HG03139 (cell line): ENCODE data around the gene NKAP.
"Not testable (repeated sequence)": the region's sequence is repeated elsewhere in the genome, so short reads cannot be mapped to it uniquely, and the experiment has no call there.

Experiments used
- ATAC-seq: cut with Tn5 transposase; IDR thresholded peaks from one replicate; pipeline ENCODE4 v1.9.1; 2021; ENCODE audit not compliant: unreplicated experiment

The NKAP gene

DNA sequence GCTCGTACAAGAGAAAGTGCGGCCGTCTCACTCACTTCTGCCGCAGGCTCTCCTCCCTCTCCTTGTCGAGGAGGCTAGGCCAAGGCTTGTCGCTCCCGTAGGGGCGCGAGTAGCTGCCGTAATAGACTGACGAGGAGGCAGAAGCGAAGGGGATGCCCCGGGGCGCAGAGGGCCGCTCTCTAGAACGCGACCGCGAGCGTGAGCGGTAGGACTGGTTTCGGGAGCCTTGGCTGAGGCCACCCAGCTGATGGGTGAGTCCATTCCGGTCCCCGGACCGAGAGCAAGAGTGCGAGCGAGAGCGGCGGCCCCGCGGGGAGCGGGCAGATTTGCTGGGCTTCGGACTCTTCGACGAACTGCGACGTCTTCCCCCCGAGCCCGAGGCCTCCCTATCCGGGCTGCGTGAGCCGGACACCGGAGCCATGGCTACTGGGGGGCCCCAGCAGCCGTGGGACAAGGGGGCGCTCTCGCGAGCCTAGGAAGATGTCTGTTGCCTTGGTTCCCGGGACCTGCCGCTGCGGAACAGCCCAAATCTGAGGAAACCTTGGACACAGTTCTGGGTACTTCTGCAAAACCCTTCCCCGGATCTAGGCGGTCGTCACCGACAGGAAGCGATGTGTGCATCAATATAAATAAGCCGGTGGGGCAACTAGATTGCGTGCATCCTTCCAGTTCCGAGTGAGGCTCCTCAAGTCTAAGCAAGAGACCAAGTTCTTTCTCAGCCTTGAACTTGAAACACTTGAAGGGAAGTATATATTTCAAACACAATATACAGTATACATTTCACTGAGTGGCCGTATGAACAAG, at the start of gene NKAP:
Gene NKAP (minus strand): TSS at position 567 of the 804 bp plus-strand sequence. CDS start 146 bp downstream, at position 421.
- peak; percentile 81 for ATAC-seq

DNA sequence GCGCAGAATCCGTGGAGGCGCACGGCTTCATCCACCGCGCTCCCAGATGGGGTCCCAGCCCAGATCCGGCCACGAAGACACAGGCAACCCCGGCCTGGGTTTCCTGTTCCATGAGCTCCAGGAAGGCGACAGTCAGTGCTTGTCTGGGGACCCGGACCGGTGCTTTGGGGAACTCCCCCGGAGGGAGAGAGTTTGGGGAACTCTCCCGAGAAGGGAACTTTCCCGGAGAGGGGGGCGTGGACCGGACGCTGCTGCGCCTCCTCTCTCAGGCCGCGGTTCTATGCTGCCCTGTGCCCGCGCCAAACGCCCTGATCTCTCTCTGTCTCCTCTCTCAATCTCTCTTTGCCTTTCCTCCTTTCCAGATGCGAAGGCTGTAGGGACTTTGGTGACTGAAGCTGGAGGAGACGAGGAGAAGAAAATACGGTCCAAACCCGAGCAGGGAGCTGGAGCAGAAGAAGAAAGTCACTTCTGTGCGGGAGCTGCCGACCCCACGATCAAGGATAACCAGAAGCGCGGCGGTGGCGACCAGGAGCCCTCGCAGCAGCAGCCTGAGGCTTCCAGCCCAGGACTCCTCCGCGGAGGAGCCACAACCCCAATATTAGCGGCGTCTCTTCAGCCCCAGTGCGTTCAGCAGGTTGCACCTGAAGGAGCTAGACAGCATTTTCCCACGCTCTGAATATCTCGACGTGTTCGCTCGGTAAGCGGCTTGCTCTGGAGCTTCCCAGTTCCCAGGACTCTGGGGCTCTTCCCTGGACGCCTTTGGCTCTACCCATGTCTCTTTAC, 47.6 kb upstream of the NKAP start:
- ATAC-seq, result no peak

DNA sequence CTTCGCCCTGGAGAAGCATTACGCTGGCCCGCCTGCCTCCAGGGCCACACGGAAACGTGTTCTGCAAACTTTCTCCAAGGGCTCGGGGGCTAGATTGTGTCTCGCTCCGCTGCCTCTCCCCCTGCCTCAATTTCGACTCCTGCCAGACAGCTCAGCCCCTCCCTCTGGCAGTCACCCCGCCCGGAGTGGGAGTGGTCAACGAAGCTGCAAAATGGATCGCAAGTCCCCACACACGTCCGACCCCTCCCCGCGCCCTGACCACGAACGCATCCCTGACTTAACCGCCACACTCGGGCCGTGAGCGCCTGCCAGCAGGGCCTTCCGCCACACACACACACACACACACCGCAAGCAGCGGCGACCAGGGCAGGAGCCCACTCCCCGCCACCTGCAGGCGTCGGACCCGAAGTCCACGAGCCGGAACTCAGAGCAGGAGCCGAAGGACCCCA, 47.0 kb upstream of the NKAP start:
- no peak for ATAC-seq

DNA sequence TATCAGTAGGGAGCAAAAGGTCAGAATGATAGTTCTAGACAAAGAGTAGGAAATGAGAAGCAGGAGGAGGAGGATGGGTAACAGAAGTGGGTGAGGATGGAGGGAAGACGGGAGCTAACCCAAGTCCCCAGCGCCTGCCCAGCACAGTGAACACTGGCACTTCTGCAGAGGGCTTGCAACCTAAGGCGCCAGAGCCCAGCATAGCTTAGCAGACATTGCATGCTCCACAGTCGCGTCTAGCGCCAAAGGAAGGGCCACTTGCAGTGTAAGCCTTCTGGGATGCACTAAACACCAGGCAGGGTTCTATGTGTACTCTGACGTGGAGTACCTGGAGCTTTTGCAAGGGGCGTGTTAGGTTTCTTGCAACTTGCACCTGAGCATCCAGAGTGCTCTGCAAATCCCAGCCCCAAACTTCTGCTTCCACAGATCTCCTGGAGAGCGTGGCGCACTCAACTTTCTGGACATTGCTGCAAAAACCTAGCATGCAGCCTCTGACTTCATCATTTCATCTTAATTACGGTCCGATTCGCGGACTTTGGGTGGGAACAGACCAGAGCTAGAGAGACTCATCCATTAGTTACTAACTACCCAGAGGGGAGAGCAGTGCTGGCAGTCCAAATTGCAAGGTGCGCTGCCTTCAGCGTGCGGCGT, 46.5 kb upstream of the NKAP start:
- no peak for ATAC-seq

DNA sequence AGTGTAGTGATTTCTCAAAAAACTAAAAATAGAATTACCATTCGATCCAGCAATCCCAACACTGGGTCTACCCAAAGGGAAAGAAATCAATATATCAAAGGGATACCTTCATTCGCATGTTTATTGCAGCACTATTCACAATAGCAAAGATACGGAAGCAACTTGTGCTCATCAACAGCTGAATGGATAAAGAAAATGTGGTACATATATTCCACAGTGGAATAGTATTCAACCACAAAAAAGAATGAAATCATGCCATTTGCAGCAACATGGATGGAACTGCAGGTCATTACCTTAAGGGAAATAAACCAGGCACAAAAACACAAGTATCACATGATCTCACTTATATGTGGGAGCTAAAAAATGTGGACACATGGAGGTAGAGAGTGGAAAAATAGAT, 42.7 kb upstream of the NKAP start:
- ATAC-seq, result no peak

DNA sequence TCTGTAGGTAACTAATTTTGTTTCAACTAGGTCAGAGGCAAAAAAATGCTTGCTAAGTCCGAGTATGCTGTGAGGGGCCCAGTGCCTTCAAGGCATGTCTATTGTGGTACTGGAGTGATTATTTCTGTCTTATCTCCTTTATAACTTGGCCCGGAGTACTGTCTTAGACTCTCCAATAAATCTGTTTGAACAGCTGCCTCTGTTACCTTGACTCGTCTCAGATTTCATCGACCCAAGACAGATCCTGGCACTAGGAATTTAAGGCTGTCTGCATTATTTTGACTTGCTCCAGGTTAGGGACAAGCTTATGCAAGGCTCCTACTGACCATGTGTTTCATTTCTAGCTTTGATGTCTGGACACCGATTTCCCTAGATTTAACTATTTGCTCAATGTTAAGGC, 41.1 kb upstream of the NKAP start:
- ATAC-seq, result no peak

DNA sequence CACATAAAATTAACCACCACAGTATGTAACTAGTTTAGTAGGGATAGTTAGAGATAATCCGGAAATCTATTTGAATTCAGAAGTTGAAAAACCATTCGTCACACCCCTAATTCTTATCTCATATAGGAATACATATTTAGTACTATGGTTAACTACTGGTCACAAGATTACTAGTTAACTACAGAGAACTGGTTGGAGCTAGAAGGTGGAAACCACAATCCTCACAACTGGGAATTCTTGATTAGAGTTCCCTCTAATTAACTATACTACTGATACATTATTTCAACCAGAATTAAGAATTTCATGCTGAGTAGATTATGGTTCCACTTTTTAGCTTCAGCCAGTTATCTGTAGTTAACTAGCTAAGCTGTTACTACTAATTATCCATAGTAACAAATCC, 39.9 kb upstream of the NKAP start:
- no peak for ATAC-seq

DNA sequence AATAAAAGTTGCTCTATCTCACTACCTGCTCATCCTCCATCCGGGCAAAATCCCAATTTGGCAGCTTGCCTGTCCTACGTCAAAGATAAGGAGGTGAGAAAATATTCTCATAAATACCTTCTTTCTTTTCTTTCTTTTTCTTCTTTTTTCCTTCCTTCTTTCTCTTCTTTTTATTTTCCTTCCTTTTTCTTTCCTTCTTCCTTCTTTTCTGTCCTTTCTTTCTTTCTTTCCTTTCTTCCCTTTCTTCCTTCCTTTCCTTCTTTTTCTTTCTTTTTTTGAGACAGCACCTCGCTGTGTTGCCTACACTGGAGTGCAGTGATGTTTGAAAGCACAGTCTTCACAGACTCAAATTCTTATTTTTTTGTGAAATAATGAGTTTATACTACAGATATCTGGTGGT, 38.6 kb upstream of the NKAP start:
- ATAC-seq, result no peak

DNA sequence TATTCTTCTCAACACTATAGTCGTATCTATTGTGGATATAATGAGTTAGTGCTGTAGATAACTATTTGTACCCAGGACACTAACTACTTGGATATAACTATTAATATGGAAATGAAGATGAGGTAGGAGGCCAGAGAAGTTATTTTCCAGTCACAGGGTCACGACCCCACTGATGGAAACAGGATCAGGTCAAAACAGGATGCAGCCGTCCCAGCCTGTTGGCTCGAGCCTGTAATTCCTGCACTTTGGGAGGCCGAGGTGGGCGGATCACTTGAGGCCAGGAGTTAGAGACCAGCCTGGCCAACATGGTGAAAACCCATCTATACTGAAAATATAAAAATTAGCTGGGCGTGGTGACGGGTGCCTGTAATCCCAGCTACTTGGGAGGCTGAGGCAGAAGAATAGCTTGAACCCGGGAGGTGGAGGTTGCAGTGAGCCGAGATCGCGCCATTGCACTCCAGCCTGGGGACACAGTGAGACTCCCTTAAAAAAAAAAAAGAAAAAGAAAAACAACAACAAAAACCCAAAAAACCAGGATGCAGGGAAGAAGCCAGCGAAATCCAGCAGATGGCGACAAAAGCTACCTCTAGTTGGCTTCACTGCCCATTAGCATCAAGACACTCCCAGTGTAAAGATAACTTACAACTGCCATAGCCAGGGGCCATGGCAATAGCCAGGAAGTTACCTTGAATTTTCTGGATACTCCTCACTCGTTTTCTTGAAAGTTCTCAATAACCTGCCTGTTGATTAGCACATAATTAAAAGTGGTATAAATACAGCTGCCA, 37.9 kb upstream of the NKAP start:
- ATAC-seq, result no peak

DNA sequence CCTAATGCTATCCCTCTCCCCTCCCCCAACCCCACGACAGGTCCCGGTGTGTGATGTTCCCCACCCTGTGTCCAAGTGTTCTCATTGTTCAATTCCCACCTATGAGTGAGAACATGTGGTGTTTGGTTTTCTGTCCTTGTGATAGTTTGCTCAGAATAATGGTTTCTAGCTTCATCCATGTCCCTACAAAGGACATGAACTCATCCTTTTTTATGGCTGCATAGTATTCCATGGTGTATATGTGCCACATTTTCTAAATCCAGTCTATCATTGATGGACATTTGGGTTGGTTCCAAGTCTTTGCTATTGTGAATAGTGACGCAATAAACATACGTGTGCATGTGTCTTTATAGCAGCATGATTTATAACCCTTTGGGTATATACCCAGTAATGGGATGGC, 33.6 kb upstream of the NKAP start:
- ATAC-seq, result not testable (repeated sequence)

DNA sequence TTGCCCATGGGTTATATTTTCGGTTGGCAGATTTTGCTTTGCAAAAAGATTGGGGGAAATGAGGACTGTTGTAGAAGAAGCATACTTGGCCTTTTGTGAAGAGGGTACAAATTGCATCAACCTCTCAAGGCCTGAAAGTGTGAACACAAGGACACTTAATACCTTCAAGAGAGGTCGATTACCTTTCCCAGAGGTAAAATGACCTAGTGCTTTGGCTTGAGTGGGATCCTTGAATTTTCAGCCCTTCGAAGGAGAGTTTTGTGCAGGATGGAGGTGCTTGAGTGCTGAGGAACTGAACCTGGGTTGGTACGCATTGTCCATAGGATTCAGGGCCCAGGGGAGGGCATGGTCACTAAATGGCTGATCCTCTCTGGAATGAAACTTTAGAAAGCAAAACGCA, 27.6 kb upstream of the NKAP start:
- ATAC-seq, result no peak

DNA sequence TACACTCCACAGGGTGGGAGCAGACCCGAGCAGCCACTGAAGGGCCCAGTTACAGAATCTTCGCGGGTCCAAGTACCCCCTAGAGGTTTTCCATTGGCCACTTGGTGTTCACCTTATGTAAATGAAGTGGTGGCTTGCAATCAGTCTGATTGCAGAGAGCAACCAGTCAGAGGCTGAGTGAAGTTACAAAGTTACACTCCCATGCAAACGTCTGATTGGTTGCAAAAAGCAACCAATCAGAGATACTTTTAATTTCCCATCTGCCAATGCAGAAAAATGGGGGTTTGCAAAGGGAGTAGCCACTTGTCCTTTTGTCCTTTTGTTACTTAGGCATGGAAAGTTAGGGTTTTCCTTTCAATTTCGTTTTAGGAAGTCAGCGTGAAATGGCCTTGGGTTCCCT, 27.0 kb upstream of the NKAP start:
- ATAC-seq, result no peak

DNA sequence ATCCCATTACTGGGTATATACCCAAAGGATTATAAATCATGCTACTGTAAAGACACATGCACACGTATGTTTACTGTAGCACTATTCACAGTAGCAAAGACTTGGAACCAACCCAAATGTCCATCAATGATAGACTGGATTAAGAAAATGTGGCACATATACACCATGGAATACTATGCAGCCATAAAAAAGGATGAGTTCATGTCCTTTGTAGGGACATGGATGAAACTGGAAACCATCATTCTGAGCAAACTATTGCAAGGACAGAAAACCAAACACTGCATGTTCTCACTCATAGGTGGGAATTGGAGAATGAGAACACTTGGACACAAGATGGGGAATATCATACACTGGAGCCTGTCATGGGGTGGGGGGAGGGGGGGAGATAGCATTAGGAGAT, 23.3 kb upstream of the NKAP start:
- ATAC-seq, result not testable (repeated sequence)

DNA sequence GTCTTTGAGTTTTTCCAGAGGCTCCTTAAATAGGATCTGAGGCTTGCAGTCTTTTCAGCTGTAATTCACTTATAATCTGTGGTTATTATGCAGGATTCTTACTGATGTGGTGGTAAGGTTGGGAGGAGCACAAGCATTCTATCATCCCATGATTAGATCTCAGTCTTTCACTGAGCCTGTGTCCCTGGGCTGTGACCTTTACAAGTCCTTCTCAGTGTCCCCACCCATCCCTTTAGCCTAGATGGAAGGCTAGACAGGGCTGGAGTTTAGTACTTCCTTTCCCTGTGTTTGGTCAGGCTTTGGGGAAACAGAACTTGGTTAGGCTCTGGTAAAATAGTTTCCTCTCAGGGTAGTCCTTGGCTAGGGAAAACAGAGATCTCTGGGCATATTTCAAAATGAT, 17.1 kb upstream of the NKAP start:
- no peak for ATAC-seq

DNA sequence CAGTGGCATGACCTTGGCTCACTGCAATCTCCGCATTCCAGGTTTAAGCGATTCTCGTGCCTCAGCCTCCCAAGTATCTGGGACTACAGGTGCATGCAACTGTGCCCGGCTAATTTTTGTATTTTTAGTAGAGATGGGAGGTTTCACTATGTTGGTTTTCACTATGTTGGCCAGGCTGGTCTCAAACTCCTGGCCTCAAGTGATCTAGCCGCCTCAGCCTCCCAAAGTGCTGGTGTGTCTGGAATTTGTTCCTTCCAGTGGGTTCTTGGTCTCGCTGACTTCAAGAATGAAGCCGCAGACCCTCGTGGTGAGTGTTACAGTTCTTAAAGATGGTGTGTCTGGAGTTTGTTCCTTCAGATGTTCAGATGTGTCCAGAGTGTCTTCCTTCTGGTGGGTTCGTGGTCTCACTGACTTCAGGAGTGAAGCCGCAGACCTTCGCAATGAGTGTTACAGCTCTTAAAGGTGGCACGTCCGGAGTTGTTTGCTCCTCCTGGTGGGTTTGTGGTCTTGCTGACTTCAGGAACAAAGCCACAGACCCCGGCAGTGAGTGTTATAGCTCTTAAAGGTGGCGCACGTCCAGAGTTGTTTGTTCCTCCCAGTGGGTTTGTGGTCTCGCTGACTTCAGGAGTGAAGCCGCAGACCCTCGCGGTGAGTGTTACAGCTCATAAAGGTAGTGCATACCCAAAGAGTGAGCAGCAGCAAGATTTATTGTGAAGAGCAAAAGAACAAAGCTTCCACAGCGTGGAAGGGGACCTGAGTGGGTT, 12.4 kb upstream of the NKAP start:
- ATAC-seq, result not testable (repeated sequence)

DNA sequence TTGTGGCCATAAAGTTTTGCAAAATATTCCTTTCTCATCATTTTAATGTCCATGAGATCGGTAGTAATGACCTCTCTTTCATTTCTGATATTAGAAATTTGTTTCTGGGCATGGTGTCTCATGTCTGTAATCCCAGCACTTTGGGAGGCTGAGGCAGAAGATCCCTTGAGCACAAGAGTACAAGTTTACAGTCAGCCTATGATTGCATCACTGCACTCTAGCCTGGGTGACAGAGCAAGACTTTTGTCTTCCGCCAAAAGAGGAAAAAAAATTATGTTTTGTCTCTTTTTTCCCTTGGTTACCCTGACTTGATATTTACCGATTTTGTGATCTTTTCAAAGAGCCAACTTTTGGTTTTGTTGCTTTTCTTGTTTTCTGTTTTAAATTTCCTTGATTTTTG, 10.8 kb upstream of the NKAP start:
- ATAC-seq, result no peak

DNA sequence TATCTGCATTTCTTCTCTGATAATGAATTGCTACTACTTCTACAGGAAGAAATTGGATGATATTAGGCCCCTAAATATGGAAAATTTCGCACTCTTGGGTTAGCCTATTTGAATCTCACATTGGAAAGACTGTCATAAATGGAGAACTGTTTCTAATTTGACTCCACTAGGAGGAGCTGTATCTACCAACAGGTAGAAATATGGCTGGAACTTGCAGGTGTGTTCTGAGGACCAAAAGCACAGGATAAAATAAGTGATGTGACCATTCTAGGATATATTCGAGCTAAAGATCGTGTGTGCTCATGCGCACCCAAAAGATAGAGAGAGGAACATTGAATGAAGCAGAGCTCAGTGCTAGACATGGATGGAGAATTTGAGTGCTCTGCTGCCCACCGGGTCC, 4.8 kb upstream of the NKAP start:
- no peak for ATAC-seq

DNA sequence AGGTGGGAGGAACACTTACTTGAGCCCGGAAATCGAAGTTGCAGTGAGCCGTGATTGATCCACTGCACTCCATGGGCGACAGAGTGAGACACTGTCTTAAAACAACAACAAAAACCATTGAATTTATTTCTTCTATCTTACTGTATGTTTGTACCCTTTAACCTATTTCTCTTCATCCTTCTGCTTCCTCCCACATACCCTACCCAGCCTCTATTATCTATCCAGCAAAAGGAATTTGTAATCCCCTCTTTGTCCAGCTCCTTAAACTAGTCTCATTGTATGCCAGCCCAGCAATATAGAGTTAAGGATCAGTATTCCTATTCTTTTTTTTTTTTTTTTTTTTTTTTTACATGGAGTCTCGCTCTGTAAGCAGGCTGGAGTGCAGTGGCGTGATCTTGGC, 1.9 kb upstream of the NKAP start:
- ATAC-seq, result no peak

DNA sequence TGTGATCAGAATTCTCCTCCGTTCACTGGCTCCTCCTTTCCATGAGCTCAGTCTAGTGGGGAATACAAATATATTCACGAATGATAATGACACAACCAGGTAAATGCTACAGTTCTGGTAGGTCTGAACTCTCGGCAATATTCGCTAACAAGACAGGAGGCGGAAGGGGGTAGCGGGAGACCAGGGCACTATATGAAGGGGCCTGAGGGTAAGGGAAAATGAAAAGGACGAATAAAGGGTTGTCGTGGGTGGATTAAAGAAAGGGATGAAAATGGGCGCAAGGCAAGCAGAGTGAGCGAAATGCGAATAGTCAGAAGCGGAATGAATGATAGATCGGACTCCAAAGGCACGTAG, 743 bp downstream of the NKAP start:
- no peak for ATAC-seq

DNA sequence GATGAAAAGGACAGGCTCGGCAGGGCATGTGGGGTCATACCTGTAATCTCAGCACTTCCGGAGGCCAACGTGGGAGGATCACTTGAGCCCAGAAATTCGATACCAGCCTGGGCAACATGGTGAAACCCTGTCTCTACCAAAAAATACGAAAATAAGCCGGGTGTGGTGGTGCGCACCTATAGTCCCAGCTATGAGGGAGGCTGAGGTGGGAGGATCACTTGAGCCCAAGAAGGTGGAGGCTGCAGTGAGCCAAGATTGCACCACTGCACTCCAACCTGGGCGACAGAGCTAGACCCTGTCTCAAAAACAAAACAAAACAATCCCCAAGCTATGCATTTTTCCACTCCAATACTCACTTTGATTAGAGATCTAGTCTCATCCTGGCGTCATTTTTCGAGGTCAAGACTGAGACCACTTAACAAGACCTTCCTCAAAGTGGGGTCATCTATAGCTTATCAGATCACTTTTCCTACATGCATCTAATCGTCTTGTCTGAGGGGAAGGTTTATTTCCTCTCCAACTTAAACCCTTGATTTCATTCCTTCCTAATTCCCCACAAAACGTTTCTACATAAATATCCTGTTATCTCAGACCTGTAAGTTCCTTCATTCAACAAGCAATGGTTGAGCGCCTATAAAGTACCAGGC, 1.3 kb downstream of the NKAP start:
- ATAC-seq, result no peak
